Right kidney (tissue), 9 donors: ENCODE results near the gene LCOR.
"Not testable (repeated sequence)": the region's sequence is repeated elsewhere in the genome, so short reads cannot be mapped to it uniquely, and the experiment has no call there.

Experiments used
- DNase-seq: peaks from one replicate; pipeline ENCODE4 v3.0.0-alpha.2; 2016
- long read RNA-seq, 8 donors: transcript quantifications; one replicate each; lab custom pipeline, GENCODE V29; 2026

The LCOR gene
- long read RNA-seq, donor 1, full-length matches to known transcripts: 7 of 7 reads
- long read RNA-seq, donor 1, partial matches to known transcripts: 0 of 7 reads
- long read RNA-seq, donor 1, other reads (novel, unspliced or antisense): 0 of 7 reads
- long read RNA-seq, donor 2: 0 reads
- long read RNA-seq, donor 3, full-length matches to known transcripts: 5 of 5 reads
- long read RNA-seq, donor 3, partial matches to known transcripts: 0 of 5 reads
- long read RNA-seq, donor 3, other reads (novel, unspliced or antisense): 0 of 5 reads
- long read RNA-seq, donor 4, full-length matches to known transcripts: 4 of 4 reads
- long read RNA-seq, donor 4, partial matches to known transcripts: 0 of 4 reads
- long read RNA-seq, donor 4, other reads (novel, unspliced or antisense): 0 of 4 reads
- long read RNA-seq, donor 5, full-length matches to known transcripts: 1 of 1 reads
- long read RNA-seq, donor 5, partial matches to known transcripts: 0 of 1 reads
- long read RNA-seq, donor 5, other reads (novel, unspliced or antisense): 0 of 1 reads
- long read RNA-seq, donor 6, full-length matches to known transcripts: 8 of 8 reads
- long read RNA-seq, donor 6, partial matches to known transcripts: 0 of 8 reads
- long read RNA-seq, donor 6, other reads (novel, unspliced or antisense): 0 of 8 reads
- long read RNA-seq, donor 7, full-length matches to known transcripts: 8 of 8 reads
- long read RNA-seq, donor 7, partial matches to known transcripts: 0 of 8 reads
- long read RNA-seq, donor 7, other reads (novel, unspliced or antisense): 0 of 8 reads
- long read RNA-seq, donor 8, full-length matches to known transcripts: 2 of 2 reads
- long read RNA-seq, donor 8, partial matches to known transcripts: 0 of 2 reads
- long read RNA-seq, donor 8, other reads (novel, unspliced or antisense): 0 of 2 reads

GRCh38 chr10:96831867-96832720 lies at the start of gene LCOR:
TSS of gene LCOR (plus strand) at chr10:96832298. CDS start at chr10:96949058, 116,760 bp downstream.
- peak; percentile 95 for DNase-seq

GRCh38 chr10:96784253-96784652 lies 47.8 kb upstream of the LCOR start:
- DNase-seq: no peak

GRCh38 chr10:96789571-96790108 lies 42.5 kb upstream of the LCOR start:
- no peak for DNase-seq

GRCh38 chr10:96791902-96792301 lies 40.2 kb upstream of the LCOR start:
- no peak for DNase-seq

GRCh38 chr10:96794836-96795733 lies 37.0 kb upstream of the LCOR start:
- DNase-seq: no peak

- DNase-seq: no peak
Measured at GRCh38 chr10:96797485-96797884, 34.6 kb upstream of the LCOR start.

- no peak for DNase-seq
Measured at GRCh38 chr10:96803288-96803664, 28.8 kb upstream of the LCOR start.

- no peak for DNase-seq
Measured at GRCh38 chr10:96814264-96814663, 17.8 kb upstream of the LCOR start.

GRCh38 chr10:96818971-96819370 lies 13.1 kb upstream of the LCOR start:
- DNase-seq: not testable (repeated sequence)

- no peak for DNase-seq
Measured at GRCh38 chr10:96820765-96821164, 11.3 kb upstream of the LCOR start.

GRCh38 chr10:96826438-96826837 lies 5.7 kb upstream of the LCOR start:
- DNase-seq: no peak

GRCh38 chr10:96828609-96829008 lies 3.5 kb upstream of the LCOR start:
- no peak for DNase-seq

- DNase-seq: no peak
Measured at GRCh38 chr10:96829029-96829773, 2.9 kb upstream of the LCOR start.

- DNase-seq: peak; percentile 36
Measured at GRCh38 chr10:96830511-96831199, 1.4 kb upstream of the LCOR start.

GRCh38 chr10:96831200-96831866 lies 765 bp upstream of the LCOR start:
- no peak for DNase-seq

- peak; percentile 87 for DNase-seq
Measured at GRCh38 chr10:96832721-96833219, 672 bp downstream of the LCOR start.

GRCh38 chr10:96833220-96834001 lies 1.3 kb downstream of the LCOR start:
- no peak for DNase-seq

- DNase-seq: no peak
Measured at GRCh38 chr10:96834120-96834519, 2.0 kb downstream of the LCOR start.
